GM18951 (cell line): ENCODE results near the gene FBN1.

ENCODE experiments used
- POLR2A ChIP-seq: IDR thresholded peaks from 4 replicates; pipeline ENCODE4 v1.6.1; 2011; ENCODE audit warnings: mild to moderate bottlenecking; ENCODE audit not compliant: insufficient read length, insufficient read depth; ENCODE audit errors: extremely low read depth
- in situ Hi-C: fragments of 300-500 bp; cut with MboI; formaldehyde crosslinking; loops from one replicate; pipeline ENCODE4 v1.12.0; 2022; ENCODE audit warnings: low sequenced_read_pairs, mixed read lengths, inconsistent platforms; ENCODE audit not compliant: unreplicated experiment

FBN1 gene

DNA sequence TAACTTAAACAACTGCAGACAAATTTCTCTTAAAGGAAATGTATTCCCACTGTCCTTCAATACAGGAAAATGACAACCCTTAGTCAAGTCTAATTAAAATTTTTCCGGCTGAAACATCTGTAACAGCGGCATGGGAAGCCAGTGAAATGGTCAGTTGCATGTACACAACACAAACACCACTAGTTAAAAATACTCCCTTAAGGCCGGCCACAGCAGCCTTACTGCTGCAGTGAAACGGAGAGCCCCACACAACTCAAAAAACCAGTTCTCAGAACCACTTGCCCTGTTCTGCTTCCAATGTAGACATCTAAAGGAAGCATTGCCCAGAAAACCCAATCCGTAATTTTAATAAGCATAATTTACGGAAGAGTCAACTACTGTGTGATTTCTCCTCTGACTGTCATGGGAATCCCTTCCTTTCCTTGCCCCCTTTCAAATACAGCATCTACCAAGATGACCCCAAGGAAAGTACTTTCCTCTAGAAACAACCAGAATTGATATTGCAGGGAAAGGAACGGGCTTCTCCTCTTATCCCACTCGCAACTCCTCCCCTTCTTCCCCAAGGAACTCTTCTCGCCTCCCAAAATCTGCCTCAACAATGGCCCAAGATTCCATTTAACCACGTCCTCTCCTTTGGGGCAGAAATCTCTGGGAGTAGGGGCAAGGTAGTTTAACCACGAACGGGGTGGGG is 1.6 kb downstream of the FBN1 start:
- TF ChIP-seq POLR2A = no peak
- in situ Hi-C loops = loop anchor here (25.0 kb wide), 1 partner anchor 282 kb away; no protein-coding TSS in a partner anchor

DNA sequence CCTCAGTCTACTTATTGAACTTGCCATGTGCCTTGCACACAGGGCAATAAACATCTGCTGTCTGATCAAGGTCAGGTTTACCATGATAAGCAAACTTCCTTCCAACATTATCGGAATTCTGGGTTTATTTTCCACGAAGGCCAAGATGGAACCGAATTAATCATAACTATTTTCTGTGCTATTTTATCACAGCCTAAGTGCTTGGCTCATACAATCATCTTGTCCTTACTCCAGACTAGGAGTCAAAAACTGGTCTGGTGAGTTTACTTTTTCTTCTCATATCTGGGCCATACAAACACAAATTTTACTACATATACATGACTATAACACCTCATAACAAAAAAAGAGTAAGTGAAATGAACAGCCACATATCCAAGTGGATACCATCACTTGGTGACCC is 2.3 kb downstream of the FBN1 start:
- no peak for TF ChIP-seq POLR2A
- in situ Hi-C loops = loop anchor here (25.0 kb wide), 1 partner anchor 281 kb away; no protein-coding TSS in a partner anchor

DNA sequence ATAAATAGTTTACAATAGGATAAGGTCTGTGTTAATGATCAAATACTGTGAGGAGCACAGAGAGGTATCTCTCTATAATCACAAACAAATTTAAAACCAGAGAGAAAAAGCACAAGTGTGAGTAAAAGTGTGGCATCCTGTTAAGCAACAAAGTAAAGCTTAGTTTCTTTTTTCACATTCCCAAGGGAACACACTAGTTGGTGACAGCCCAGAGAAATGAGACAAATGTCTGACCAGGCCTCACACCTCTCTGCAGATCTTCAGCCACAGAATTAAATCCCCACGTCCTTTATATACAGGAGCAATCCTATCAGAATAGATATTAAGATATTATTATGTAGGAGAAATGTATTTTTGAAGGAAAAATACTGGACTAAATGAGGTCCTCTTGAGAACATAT is 2.7 kb downstream of the FBN1 start:
- in situ Hi-C loops = loop anchor here (25.0 kb wide), 1 partner anchor 280 kb away; no protein-coding TSS in a partner anchor

DNA sequence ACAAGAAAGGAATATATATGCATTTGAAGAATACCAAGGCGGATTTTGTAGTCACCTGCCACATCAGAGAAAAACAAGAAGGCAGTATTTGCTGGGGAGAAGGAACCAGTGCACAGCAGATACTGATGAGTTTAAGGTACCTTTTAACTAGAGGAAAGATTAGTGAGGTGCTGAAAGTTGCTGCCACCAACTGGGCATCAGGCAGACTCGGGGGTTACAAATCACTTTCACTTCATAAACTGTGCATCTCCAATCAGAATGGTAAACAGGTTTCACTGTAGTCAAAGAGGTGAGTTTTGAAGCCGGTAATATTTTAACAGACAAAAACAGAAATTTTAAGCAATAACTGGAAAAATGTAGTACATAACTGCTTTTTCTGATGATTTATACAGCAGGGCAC is 4.1 kb downstream of the FBN1 start:
- in situ Hi-C loops = loop anchor here (25.0 kb wide), 1 partner anchor 279 kb away; no protein-coding TSS in a partner anchor
- no peak for TF ChIP-seq POLR2A

More for the DNA sequence above, 2.7 kb downstream of the FBN1 start:
- no peak for TF ChIP-seq POLR2A

DNA sequence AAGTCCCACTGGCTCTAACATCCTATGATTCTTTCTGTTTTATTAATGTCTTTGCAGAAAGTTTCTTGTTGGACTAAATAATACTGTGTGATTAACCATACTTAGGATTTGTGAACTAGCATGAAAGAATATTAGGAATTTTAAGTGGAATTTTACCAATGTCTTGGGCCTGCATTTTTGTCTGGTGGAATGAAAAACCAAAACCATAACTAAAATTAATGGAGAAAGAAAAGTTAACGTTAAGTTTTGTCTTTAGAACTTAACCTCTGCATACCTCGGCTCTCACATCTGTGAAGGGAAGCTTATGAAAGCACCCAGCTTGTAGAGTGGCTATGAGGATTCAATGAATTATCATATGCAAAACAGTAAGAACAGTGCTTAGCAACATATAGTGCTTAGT is 6.5 kb downstream of the FBN1 start:
- in situ Hi-C loops = loop anchor here (25.0 kb wide), 1 partner anchor 277 kb away; no protein-coding TSS in a partner anchor

DNA sequence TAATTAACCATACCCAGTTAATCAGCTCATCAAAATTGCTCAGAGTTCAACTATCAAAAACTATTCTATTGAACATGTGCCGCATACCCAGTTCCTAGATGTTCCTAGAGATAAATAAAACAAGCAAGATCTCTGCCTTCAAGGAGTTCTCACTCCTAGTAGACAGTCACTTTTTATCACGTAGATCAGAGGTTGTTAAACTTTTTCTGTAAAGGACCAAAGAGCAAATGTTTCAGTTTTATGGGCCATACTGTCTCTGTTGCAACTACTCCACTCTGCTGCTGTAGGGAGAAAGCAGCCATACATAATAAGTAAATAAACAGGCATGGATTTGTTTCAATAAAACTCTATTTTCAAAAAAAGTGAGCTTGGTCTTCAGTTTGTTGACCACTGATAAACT is 7.9 kb downstream of the FBN1 start:
- in situ Hi-C loops = loop anchor here (25.0 kb wide), 1 partner anchor 275 kb away; no protein-coding TSS in a partner anchor
- TF ChIP-seq POLR2A = no peak

More for the DNA sequence above, 6.5 kb downstream of the FBN1 start:
- no peak for TF ChIP-seq POLR2A

DNA sequence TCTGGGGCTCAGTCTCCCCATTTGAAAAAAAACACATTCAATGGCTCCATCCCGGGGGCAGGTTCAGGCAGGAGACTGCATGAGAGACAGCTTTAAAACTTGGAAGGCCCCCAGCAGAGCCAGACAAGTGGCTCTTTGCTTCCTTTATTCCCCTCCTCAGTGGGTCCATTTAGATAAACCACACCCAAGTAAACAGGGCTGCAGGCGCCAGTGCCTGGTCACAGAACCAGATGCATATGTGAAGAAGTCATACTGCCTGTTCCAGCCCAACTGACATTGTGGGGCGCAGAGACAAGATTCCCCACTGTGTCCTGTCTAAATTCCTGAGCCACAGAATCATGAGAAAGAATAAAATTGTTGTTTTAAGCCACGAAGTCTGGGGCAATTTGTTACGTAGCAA is 9.0 kb downstream of the FBN1 start:
- in situ Hi-C loops = loop anchor here (25.0 kb wide), 1 partner anchor 274 kb away; no protein-coding TSS in a partner anchor

DNA sequence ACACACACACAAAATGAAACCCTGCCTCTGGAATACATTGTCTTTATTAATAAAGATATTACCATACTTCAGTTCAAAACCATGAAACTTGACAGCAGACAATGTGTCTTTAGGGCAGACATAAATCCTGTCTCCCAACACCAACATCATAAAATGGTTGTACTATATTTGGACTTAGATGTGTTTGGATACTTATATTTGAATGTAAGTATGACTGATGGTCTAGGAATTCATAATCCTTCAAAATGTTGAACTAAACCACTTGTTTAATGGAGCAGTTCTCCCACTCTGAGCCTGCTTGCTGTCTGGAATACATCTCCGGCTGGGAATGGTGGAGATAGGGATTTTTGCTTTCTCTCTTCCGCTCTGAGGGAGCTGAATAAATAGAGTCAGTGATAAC is 10.6 kb downstream of the FBN1 start:
- in situ Hi-C loops = loop anchor here (25.0 kb wide), 1 partner anchor 273 kb away; no protein-coding TSS in a partner anchor
- no peak for TF ChIP-seq POLR2A

More for the DNA sequence above, 9.0 kb downstream of the FBN1 start:
- no peak for TF ChIP-seq POLR2A

DNA sequence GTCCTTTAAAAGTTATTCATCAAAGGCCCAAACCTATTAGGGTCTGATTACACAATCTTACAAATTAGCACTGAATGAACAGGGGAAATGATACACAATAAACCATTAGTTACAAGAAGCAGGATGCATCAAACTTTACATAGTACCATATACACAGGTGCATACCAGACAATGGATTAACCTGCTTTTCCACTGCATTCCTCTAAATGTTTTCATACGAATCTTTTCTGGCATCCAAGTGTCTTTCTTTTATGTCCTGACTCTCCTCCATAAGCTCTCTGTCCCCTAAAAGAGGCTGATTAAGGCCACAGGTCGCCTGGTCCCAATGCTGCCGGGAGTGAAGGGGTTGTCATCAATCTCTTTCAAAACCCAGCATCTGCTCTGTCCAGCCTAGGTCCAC is 11.4 kb downstream of the FBN1 start:
- in situ Hi-C loops = loop anchor here (25.0 kb wide), 1 partner anchor 272 kb away; no protein-coding TSS in a partner anchor
- no peak for TF ChIP-seq POLR2A

DNA sequence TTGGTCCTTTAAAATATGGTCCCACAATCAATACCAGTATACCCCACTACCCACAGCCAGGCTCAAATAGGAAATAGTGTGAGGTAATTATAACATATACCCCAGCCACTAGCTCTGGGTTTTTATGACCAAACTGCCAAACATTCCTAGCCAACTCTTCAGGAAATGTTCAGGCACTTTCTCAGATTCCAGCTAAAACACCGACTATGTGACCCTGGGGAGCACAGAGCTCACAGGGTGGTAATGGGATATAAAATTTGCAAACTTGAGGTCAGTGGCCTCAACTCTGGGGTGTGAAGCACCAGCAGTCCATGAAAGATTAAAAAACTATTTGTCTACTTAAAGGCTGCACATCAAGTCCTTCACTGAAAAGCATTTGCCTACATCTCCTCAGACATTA is 12.9 kb downstream of the FBN1 start:
- TF ChIP-seq POLR2A = no peak
- in situ Hi-C loops = loop anchor here (25.0 kb wide), 1 partner anchor 270 kb away; no protein-coding TSS in a partner anchor

DNA sequence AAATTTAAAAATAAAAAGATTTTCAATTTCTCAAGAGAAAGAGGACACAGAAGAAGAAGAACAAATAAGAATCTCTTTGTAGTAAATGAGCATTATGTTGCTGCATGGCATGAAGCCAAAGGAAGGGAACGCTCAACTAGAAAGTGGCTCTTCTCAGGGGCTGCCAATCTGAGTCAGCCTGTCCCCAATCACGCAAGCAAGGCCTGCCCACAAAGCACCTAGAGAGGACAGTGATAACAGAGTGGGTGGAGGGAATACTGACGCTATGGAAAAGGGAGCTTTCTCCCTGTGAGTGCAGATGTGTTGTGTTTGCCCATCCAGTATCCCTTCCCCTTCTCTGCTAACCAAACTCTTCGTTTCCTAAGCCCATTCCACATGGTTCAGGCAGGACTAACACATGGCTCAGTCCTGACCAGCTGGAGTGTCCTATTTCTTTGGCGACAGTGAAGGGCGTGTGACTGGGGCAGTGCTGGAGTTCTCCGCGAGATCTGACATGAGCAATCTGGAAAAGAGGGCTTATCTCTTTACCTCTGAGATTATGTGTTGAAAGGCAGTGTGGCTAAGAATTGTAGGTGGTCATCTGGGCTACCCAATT is 14.2 kb downstream of the FBN1 start:
- in situ Hi-C loops = loop anchor here (25.0 kb wide), 1 partner anchor 269 kb away; no protein-coding TSS in a partner anchor
- TF ChIP-seq POLR2A = no peak

DNA sequence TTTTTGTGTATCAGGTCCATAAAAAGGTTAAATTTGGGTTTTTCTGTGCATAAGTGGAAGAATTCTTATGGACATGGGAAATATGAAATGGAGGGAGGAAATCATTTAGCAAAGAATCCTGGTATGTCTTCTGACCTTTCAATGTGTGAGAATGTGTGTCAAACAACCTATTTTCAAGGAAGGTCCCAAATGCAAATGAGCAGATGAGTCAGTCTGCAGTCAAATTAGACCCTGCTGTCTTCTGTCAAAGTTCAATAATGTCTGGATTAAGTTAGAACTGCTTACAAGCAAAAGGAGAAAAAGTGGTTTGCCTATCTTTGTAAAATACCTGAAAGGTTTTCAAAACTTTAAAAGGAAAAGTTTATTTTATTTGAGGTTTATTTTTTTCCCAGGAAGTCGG is 15.3 kb downstream of the FBN1 start:
- in situ Hi-C loops = loop anchor here (25.0 kb wide), 1 partner anchor 268 kb away; no protein-coding TSS in a partner anchor
- TF ChIP-seq POLR2A = no peak

DNA sequence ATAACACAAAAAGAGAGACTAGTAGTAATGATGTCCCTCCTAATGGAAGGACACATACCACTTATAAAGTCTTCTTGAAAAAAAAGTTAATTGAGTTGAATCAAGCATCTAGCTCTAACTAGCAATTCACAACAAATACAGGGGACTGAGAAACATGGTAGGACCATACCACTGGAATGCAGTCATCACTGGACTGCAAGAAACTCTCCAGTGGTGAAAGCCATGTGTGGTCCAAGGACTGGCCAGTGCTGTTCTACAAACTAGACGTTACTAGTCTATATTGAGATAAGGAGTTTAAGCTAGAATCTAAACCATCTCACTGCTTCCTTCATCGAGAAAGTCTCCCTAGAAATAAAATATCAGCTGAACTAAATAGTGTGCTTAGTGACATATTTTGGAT is 16.7 kb downstream of the FBN1 start:
- in situ Hi-C loops = loop anchor here (25.0 kb wide), 1 partner anchor 267 kb away; no protein-coding TSS in a partner anchor

More for the DNA sequence above, 16.7 kb downstream of the FBN1 start:
- no peak for TF ChIP-seq POLR2A
